GM12892 (cell line): Measurements from ENCODE around the gene FABP3.

Experiments
- POLR2A ChIP-seq: IDR thresholded peaks from 2 replicates; pipeline ENCODE4 v1.6.1; 2011; ENCODE audit warnings: low read depth, low read length, control low read depth
- POLR2AphosphoS5 ChIP-seq: IDR thresholded peaks from 2 replicates; pipeline ENCODE4 v1.6.1; 2011; ENCODE audit warnings: low read depth, low read length, control low read depth
- TAF1 ChIP-seq: IDR thresholded peaks from 2 replicates; pipeline ENCODE4 v1.6.1; 2011; ENCODE audit warnings: low read depth, mild to moderate bottlenecking, control low read depth, low read length, borderline replicate concordance

DNA sequence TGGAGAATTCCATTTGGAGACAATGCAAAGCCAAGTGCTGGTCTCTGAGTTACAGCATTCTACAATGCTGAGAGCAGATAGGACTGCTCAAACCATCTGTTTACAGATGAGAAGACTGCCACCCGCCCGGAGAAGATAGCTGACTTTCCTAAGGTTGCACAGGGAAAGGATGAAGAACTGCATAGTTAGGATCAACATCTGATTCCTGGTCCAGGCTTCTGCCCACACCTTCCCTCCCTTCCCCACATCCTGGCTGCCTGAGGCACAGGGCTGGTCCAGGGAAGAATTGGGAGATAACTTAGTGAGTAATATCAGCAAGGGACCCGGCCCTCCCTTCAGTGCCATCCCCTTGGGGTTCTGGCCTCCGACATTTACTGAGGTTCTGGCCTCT, 42.1 kb upstream of the FABP3 start:
- TF ChIP-seq POLR2A (no peak), POLR2AphosphoS5 (no peak), TAF1 (no peak)
